Measurements from ENCODE around the gene MAPKAP1.

The MAPKAP1 gene

DNA sequence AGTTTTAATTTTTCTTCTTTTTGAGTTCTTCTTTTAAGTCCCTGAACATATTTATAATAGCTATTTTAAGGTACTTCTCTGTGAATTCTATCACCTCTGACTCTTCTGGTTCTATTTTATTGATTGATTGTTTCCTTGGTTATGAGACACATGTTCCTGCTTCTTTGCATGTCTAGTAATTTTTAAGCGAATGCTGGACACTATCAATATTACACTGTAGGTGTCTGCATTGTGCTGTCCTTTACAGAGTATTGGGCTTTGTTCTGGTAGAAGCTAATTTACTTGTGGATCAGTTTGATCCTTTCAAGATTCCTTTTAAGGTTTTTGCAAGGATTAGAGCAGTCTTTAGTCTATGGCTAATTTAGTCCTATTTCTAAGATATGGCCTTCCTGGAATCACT, 249.7 kb downstream of the MAPKAP1 start:
- DNase-seq (ENCODE audit: low read depth) = no peak

DNA sequence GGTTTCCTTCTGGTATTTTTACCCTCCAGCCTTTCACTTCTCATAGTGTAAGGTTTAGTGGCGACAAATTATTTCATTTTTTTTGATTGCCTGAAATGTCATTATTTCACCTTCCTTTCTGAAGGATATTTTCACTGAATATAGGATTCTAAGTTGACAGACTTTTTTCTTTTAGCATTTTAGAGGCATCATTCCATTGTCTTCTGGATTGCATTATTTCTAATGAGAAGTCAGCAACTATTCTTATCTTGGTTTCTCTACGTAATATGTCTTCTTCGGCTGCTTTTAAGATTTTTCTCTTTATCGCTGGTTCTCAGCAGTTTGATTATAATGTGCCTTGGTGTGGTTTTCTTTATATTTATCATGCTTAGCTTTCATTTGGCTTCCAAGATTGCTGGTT, 251.1 kb downstream of the MAPKAP1 start:
- no peak for DNase-seq (ENCODE audit: low read depth)

DNA sequence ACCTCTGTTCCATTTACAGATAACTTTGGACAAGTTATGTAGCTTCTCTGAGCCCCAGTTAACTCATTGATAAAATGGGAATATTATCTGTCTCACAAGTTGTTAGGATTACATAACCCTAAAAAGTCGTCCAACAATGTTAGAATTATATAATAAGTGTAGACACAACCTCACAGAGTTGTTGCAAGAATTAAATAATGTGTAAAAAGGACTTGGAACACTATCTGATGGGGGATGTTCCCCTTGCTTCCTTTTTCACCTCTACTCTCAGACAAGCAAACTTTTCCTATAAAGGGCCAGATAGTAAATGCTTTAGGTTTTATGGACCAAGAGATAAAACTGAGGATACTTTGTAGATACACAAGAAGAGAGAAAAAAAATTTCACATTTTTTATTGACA, 251.9 kb downstream of the MAPKAP1 start:
- DNase-seq (ENCODE audit: low read depth) = no peak

DNA sequence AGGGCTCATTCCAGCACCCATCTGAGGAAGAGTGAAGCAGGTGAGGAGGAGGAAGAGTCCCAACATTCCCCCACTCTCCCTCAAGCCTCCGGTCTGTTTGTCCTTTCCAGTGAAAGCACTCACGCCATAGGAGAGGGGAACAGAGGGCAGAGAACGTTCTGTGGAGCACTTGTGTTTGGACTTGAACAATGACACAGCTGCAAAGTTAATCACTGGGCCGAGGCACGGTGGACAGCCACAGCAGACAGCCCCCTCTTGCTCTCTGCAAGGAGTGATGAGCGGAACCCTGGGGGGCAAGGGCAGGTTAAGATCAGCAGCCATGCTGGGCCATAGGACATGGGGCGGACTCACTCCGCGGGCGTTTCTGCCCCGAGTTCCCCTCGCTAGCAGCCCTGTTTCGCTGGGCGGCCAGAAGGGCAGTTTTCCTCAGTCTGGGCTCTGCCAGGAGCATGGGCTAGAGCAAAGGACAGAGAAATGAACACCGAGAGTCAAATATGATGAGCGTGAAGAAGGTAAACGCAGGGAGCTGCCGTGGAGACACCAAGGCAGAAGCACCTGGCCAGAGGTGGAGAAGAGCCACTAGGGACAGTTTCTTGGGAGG, 259.7 kb downstream of the MAPKAP1 start:
- no peak for DNase-seq (ENCODE audit: low read depth)

DNA sequence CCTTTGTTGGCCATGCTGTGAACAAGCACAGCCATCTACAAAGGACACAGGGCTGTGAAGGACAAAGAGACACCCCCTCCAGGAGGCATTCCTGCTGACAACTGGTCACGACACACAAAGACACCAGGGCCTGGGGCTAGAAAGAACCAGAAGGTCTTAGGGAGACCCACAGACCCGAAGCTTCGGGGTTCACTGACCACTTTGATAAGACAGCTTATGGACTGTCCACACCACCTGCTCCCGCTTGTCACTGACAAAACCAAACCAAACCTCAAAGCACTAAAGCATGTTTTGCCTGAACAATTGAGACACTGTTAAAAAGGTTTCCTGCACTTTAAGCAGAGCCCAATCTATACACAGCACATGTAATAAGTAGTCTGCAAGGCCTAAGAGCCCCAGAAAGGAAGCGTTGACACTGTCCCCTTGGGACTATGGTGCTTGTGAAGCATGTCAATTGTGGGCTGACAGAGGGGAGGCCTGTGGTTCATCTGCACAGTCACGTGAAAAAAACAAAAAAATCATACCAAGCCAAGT, 260.4 kb downstream of the MAPKAP1 start:
- DNase-seq (ENCODE audit: low read depth) = no peak

DNA sequence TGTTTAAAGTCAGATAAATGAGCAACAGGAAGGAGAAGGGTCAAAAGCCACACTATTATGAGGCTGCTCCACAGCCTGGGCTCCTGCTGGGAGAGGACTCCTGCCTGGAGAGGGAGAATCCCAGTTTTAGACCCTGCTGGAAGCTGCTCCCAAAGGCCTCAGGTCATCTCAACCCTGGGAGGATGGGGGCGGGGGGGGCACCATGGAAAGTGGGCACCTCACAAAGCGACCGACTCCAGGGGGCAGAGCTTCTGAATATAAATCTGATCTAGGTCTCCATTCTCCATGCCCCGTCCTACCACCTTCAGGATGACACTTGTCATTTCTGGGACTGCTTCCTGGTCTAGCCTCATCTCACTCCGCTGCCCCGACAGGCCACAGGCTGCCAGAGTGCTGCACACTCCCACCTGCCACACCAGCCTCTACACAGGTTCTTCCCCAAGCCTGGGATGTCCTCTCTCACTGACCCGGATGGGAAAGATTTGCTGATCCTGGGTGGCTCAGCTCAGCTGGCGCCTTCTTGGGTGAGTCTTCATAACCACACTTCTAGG, 262.0 kb downstream of the MAPKAP1 start:
- no peak for DNase-seq (ENCODE audit: low read depth)

DNA sequence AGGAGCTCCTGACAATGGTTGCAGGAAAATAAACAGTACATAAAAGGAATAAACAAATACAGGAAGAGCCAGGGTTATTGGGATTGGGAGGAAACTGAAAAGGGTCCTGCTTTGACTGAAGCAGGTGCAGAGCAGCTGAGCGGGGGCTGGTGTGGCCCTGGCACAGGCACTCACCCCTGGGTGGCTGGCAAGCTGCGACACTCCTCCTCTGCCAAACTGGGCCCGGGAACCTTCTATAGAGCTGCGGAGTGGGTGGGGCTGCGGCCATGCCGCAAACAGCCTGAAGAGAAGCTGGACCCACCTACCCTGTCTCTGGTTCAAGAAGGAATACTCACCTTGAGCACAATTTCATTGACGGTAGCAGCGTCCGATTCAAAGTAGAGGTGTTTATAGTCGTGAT, 262.8 kb downstream of the MAPKAP1 start:
- DNase-seq (ENCODE audit: low read depth) = no peak

DNA sequence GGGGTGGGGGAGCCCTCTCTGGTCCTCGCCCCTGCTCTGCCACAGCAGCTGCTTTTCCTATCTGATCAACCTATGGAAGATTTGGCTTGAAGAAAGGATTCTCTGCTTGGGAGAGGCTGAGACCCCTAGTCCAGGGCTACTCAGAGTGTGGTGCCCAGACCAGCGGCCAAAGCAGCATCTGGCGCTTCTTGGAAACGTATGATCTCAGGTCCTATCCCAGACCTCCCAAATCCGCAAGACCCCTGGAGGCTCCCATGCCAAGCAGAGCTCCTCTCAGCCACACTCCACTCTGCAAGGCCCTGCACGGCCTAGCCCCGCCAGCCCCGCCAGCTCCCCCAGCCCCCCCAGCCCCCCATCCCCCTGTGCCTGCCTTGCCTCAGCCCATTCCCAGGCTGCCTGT, 263.6 kb downstream of the MAPKAP1 start:
- DNase-seq (ENCODE audit: low read depth) = no peak

DNA sequence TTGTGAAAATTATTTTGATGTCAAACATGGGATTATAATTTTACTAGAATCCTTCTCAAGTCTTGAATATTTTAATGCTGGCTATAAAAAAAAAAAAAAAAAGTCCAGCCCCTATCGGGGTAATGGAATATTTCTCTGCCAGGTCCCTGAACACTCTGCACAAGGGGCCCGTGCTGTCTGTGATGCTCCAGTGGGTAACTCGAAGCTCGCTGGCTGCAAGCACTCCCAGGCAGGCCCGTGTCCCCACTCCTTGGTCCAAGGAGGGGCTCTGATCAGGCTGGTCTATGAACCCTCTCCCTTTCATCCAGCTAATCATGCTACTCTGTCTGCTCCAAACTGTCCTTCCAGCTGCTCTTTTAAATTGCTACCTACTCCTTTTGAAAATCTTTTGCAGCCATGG, 264.6 kb downstream of the MAPKAP1 start:
- no peak for DNase-seq (ENCODE audit: low read depth)

DNA sequence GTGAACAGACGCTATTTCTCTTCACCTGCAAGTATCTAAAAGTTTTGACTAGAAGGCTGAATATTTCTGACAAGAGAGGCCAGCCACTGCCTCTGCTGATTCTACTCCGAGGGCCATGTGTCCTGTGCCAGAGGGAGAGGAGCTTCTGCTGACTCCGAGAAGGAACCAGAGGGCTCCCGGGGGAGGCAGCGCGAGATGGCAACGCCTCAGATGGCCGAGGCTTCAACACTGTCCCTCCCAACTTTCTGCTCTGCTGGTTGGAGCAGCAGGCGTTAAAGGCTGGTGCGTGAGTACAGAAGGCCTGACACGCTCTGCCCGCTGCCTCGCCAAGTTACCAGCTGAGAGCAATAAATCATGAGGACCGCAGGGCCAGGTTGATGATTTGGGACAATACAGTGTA, 266.6 kb downstream of the MAPKAP1 start:
- DNase-seq (ENCODE audit: low read depth) = no peak

DNA sequence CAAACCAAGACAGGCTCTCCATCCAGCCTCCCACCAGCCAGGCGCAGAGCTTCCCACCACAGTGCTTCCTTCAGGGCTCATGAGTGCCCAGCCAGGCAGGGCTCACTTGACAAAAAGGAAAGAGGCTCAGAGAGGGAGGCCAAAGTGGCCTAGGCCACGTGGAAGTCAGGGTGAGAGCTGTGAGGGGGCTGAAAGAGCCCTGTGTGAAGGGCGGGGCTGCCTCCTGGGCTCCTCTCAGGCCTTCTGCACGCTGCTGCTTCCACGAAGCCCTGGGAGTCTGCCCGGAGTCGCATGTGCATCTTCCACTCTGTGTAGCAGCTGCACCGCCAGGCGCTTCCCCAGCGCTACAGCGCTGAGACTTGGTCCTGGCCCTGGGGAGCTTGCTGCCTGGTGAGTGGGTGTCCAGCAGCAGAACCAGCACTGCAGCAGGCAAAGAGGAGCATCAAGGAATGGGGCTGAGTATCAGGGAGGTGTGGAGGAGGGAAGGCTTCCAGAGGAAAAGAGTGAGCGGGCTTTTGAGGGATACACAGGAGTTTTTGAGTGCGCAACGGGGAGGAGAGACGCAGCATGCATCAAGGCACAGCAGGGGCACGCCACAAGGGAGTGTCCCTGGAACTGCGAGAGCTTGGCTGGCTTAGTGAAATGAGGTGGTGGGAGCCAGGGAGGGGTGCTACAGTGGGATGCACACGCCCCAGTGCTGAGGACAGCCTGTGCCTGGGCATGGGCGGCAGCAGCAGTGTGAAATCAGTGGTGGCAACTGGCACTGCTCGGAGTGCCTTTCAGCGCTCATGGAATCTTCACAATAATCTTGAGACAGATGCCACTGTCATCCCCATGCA, 267.4 kb downstream of the MAPKAP1 start:
- DNase-seq (ENCODE audit: low read depth) = no peak

DNA sequence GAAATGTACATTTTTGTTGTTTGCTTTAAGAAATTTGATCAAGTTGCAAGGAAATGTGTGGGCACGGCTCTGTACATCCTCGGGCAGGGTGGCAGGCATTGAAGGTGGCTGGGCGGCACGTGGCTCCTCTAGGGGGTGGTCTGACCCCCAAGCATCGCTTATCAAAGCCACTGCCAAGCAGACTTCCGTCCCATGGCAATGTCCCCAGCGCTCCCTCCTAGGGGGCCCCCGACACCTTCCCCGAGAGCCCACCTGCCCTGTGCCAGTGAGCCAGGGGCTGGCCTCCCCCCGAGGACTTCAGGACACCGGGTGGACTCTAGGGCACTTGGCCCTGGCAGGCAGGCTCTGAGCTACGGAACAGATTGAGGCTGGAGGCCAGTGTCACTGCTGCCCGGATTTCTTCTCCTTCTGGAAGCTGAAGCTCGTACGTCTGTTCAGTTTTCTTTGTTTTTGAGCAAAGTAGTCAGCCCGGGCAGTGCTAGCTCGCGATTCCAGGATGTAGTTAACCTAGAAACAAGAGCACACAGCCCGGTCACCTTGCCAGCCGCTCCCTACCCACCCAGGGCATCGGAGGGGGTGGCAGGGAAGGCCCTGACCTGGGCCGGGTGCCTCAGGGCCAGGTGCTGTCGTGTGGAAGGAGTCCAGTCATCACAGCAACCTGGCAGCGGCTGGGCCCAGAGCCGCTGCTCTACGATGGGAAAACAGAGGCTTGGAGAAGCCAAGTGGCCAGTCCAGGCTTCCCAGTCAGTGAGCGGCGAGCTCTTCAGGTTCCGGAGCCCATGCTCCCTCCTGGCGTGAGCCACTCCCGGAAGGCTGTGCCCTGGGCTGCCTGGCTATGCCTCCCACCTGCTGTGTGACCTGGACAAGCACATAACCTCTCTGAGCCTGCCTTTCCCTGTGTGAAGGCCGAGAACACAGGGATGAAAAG, 268.2 kb downstream of the MAPKAP1 start:
- DNase-seq (ENCODE audit: low read depth) = no peak

DNA sequence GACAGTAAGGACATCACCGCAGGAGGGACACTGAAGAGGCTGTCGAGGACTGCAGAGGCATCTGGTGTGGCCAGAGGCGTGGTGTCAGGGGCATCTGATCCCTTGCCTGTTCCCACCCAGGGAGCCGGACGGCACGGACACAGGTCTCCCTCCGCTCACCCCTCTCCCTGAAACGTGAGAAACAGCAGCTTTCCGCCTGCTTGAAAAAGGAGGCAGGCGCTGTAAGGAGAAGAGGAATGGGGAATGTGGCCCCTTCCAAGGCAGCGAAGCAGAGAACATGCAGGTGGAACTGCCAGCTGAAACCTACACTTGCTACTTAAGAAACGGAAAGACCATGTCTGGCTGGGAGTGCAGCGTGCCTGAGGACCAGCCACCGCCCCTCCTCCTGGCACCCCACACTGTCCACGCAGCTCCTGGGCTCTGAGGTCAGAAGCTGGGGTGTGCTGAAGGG, 269.2 kb downstream of the MAPKAP1 start:
- DNase-seq (ENCODE audit: low read depth) = no peak

DNA sequence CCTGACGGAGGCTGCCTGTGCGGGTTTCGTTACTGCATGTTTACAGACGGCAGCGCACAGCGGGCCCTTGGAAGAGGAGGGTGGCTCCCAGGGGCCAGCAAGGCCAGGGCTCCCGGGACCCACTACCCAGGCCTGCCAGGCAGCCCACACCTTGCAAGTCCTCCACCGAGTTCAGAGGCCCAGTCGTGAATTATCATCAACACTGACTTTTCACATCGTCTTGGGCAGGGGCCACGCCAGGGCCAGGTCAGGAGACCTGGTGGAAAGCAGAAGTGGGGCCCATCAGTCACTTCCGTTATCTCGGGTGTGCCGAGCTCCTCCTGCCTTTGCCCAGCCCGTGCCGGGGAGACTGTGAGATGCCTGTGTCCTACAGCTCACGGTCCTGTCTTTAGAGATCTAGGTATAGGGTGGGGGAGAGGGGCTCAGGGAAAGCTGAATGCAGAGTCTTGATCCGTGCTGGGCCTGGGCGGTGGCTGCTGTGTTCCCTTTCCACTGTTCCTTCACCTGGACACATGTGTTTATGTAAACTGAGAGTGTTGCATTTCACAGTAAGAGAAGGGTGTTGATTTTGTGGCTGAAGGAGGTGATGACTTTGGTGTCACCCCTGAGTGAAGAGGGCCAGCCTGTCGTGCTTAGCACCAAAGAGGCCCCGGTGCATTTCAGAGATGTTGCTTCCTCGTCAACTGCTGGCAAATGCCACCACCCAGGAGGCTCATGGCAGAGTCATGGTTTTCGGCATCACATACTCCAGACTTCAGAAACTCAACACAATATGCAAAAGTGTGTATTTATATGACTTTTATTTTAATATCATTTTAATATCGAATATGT, 270.2 kb downstream of the MAPKAP1 start:
- no peak for DNase-seq (ENCODE audit: low read depth)

DNA sequence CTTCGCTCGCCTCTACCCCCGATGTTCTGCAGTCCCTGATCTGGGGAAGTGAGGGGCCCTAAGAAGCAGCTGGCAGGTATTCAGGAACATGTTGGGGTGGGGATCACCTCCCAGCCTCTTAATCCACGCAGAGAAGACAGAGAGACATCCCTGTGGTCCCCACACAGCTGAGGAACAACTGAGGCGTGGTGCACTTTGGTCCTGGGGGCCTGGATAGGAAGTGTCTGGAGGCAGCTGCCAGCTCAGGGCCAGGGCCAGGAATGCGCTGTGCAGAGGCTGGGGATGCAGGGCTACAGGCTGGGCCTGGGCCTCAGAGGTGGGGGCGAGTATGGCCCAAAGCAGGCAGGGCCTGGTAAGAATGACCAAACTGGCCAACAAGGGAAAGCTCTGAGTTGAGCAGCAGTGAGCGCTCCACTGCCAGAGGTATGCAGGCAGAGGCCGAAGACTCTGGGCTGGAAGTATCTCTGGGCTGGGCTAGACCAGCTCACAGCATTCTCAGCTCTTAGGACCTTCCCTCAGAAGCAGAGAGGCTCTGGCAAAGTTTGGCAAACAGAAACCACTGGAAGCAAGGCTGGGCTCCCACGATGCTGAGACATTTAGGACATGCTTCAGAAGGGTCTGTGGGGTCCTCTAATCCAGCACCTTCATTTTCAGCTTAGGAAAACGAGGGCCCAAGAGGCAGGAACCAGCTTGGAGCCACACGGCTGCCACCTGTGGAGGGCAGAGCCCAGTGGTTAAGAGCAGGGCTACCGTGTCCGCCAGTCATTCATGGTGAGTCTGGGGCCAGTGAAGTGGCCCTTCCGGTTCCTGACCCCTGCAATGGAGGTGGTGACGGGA, 271.0 kb downstream of the MAPKAP1 start:
- no peak for DNase-seq (ENCODE audit: low read depth)

DNA sequence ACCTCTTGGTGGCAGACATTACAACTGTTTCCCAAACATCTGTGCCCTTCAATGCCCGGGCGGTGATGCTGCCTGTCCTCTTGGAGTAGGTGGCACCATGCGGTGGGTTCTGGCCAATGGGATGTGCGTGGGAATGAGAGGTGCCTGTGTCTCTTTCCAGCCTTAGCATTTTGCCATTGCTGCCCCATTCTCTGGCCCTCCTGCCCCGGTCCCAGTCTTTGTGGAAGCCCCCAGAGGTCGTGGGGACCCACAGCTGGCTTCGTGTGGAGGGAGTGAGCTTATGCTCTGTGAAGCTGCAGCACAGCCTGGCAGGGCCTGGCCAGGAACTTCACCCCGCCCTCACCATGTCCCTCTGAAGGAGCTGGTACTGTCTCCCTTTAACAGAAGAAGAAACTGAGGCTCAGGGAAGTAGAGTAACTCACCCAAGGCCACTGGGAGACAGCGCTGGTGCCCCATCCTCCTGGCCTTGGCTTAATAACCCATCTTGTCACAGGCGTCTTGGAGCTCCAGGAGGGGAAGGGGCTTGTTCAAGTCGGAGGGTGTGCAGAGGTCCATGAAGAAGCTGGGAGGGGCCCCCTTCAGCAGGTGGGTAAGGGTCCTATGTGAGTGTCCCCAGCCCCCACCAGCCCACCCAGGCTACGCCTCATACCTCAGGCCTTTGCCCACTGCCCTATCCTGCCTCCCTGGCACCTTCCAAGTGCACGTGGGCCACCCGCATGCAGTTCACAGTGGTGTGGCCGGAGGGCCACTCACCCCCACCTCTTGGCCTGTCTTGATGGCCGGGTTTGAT, 271.8 kb downstream of the MAPKAP1 start:
- no peak for DNase-seq (ENCODE audit: low read depth)

DNA sequence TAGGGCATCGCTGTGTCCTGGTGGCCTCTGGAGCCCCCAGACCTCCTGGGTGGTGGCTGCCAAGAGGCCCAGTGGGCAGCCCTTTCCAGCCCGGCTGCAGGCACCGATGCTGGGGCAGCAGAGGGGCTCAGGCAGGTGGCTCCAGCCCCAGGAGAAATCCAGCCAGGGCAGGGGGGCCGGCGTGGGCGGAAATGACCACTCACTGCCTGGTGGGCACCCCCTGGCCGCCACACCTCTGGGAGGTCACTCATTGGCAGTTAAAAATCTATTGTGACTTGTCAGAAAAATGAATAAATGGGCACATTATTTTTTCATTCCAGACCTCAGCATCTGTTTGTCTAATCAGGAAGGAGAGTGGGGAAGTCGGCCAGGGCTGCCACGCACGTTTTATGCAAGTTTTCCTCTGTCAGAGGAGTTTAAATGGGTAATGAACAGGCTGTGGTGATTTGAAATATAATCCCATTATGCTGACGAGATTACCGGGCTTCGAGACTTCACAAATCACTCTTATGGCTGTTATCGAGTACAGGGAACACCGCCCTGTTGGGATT, 273.5 kb downstream of the MAPKAP1 start:
- DNase-seq (ENCODE audit: low read depth) = no peak

DNA sequence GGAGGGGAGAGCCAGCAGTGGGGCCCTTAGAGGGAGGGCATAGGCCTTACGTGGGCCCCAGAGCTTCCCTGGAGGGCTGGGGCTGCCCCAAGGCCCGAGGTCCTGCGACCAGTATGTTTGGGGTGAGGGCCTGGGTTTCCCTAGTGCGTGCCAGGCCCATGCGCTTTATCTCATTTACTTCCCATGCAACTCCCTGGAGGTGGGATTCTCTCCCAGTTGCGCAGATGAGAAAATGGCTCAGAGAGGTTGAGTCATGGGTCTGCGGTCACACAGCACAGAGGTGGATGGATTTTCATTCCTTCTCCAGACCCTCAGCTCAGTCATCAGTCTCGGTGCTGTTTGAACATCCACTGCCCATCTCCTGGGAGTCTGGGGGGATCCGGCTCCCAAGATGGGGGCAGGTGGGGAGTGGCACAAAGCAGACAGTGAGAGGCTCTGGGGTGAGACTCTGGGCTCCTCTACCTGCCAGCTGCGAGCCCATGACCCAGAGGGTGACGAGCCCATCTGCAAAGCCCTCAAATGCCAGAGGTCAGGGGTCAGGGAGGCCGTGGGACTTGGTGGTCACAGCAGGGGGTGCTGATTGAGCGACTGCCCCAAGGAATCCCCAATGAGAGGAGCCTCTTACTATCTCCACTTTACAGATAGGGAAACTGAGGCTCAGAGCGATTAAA, 274.2 kb downstream of the MAPKAP1 start:
- no peak for DNase-seq (ENCODE audit: low read depth)
